HepG2 (cell line): ENCODE results near the gene CTNNA3.

Experiments used
- GABPB1 ChIP-seq: IDR thresholded peaks from 2 replicates; pipeline ENCODE4 v1.6.1; 2016; ENCODE audit warnings: mild to moderate bottlenecking, missing genetic modification reagents, moderate library complexity, missing compliant biosample characterization
- POLR2A ChIP-seq, 2 experiments: IDR thresholded peaks; 2 replicates each; pipeline ENCODE4 v1.6.1; 2011; ENCODE audit warnings: low read depth in 2 of 2, low read length in 2 of 2, mild to moderate bottlenecking in 1 of 2, moderate library complexity in 1 of 2; ENCODE audit not compliant: insufficient read depth in 1 of 2
- TCF12 ChIP-seq, 2 experiments: fragments of 450-650 bp in 1 of 2; sonication (generic) in 1 of 2; formaldehyde crosslinking in 1 of 2; IDR thresholded peaks; 2 replicates each; pipeline versions ENCODE4 v1.6.1 to v1.8.0; 2017 to 2022; ENCODE audit warnings: antibody characterized with exemption in 1 of 2, mild to moderate bottlenecking in 1 of 2, missing genetic modification reagents in 1 of 2, moderate library complexity in 1 of 2
- U2AF1 ChIP-seq: fragments of 200-400 bp; formaldehyde crosslinking; optimal IDR thresholded peaks from 2 replicates; pipeline ENCODE3; 2017; ENCODE audit warnings: mild to moderate bottlenecking, low read depth, low read length
- ZNF761 ChIP-seq: sonication (generic); formaldehyde crosslinking; conservative IDR thresholded peaks from 2 replicates; pipeline ENCODE4 v1.4.0; 2020; ENCODE audit warnings: mild to moderate bottlenecking, missing genetic modification reagents
- TF ChIP-seq, protein P1 (sequence below): sonication (generic); formaldehyde crosslinking; IDR thresholded peaks from 2 replicates; pipeline ENCODE4 v1.5.0; 2020; ENCODE audit warnings: mild to moderate bottlenecking, missing genetic modification reagents, moderate library complexity

- TF ChIP-seq GABPB1 (CRISPR knock-in tag) (no peak), TCF12 (IDR thresholded peaks at IDR 0.05) (no peak), TCF12 (CRISPR knock-in tag; IDR thresholded peaks at IDR 0.05) (no peak), POLR2A (IDR thresholded peaks at IDR 0.05; ENCODE audit: insufficient read depth in 1 of 2, low read depth in 2 of 2, low read length in 2 of 2) (no peak), ZNF761 (CRISPR knock-in tag) (no peak), U2AF1 (no peak)
- TF ChIP-seq, protein P1, sequence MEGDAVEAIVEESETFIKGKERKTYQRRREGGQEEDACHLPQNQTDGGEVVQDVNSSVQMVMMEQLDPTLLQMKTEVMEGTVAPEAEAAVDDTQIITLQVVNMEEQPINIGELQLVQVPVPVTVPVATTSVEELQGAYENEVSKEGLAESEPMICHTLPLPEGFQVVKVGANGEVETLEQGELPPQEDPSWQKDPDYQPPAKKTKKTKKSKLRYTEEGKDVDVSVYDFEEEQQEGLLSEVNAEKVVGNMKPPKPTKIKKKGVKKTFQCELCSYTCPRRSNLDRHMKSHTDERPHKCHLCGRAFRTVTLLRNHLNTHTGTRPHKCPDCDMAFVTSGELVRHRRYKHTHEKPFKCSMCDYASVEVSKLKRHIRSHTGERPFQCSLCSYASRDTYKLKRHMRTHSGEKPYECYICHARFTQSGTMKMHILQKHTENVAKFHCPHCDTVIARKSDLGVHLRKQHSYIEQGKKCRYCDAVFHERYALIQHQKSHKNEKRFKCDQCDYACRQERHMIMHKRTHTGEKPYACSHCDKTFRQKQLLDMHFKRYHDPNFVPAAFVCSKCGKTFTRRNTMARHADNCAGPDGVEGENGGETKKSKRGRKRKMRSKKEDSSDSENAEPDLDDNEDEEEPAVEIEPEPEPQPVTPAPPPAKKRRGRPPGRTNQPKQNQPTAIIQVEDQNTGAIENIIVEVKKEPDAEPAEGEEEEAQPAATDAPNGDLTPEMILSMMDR (CRISPR knock-in tag), result no peak
Measured at GRCh38 chr10:65891073-65891981, 1804.7 kb downstream of the CTNNA3 start.
